Motor neuron (in vitro differentiated cells): ENCODE measurements around the gene PLEKHG5. TPM values are rescaled to one million over a fixed set of nuclear protein-coding genes. Genes with fewer than 3 reads are reported as not detected.
A peak's percentile ranks its signal among the peaks of the same experiment; 100 is the strongest.

ENCODE experiments used
- ATAC-seq, 8 experiments: fragments of 200-7000 bp; cut with Tn5 transposase; replicated peaks in 6 of 8; 2 replicates each; pipeline ENCODE4 v1.8.0; 2021; ENCODE audit warnings: mild to moderate bottlenecking in 8 of 8, moderate library complexity in 8 of 8
- H3K27ac ChIP-seq, 2 donors: fragments of 250-450 bp; sonication (Bioruptor Pico); 2 replicates each; pipeline ENCODE4 v1.9.0; 2021; ENCODE audit warnings: antibody characterized with exemption in 2 of 2, mild to moderate bottlenecking in 2 of 2, moderate library complexity in 1 of 2
- H3K4me1 ChIP-seq, 2 donors: fragments of 250-450 bp; sonication (Bioruptor Pico); replicated peaks in 1 of 2; 2 replicates each; pipeline ENCODE4 v1.6.1; 2021; ENCODE audit warnings: antibody characterized with exemption in 2 of 2, mild to moderate bottlenecking in 2 of 2, moderate library complexity in 1 of 2
- H3K4me3 ChIP-seq, 5 donors: fragments of 250-450 bp; sonication (Bioruptor Pico); 2 replicates each; pipeline ENCODE4 v1.9.0; 2021; ENCODE audit warnings: antibody characterized with exemption in 5 of 5, mild to moderate bottlenecking in 5 of 5, moderate library complexity in 4 of 5
- WGBS, 10 experiments: fragments of 450-650 bp; shearing (Covaris generic); methylation state at CpG; one replicate each; pipeline ENCODE4 v1.0.0; 2022; 5-methylcytosine and 5-hydroxymethylcytosine counted together
- in situ Hi-C, 9 experiments: fragments of 400-800 bp; cut with MboI; loops; one replicate each; pipeline ENCODE4 v1.15.0; 2021; ENCODE audit warnings: low sequenced_read_pairs in 9 of 9, low pct_unique_long_range_greater_than_20kb in 2 of 9; ENCODE audit not compliant: unreplicated experiment in 9 of 9
- total RNA-seq, 8 experiments: library from RNA; unstranded; fragments of 300-600 nt; gene quantifications; 2 replicates each; pipeline versions ENCODE4 v1.2.3 to v1.2.4, GENCODE V29; 2022

PLEKHG5 gene
- total RNA-seq, 8 experiments from 2014 or later, result 1.7 to 16.7 (median 8.4) TPM

DNA sequence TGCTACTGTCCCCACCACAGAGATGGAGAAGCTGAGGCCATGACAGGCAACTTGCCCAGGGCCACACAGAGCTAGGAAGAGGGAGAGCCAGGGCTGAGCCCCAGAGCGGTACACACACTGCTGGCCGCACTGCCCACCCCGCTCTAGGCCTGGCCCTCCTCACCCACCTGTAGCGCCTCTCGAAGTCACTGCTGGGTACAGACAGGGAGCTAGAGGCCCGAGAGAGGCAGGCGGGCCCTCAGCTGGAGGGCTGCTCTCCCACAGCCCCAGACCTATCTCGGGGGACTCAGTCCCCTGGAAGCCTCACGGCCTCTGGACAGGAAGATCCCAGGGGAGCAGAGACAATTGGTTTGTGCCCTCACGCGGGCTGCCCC lies 17.3 kb upstream of the PLEKHG5 start:
- WGBS, 10 experiments, result 84 to 92% methylated on average over 2 to 6 of the region's 11 CpGs; no CpG with 5 or more reads in 8 of the 10 experiments
- in situ Hi-C loops, result no loop called here
- no peak overlapping the region for H3K4me3 ChIP-seq
- no peak for ATAC-seq
- H3K4me1 ChIP-seq, result peaks cover 4 to 23% of the 10 kb centered on the region in 2 donors
- no peak overlapping the region for H3K27ac ChIP-seq

DNA sequence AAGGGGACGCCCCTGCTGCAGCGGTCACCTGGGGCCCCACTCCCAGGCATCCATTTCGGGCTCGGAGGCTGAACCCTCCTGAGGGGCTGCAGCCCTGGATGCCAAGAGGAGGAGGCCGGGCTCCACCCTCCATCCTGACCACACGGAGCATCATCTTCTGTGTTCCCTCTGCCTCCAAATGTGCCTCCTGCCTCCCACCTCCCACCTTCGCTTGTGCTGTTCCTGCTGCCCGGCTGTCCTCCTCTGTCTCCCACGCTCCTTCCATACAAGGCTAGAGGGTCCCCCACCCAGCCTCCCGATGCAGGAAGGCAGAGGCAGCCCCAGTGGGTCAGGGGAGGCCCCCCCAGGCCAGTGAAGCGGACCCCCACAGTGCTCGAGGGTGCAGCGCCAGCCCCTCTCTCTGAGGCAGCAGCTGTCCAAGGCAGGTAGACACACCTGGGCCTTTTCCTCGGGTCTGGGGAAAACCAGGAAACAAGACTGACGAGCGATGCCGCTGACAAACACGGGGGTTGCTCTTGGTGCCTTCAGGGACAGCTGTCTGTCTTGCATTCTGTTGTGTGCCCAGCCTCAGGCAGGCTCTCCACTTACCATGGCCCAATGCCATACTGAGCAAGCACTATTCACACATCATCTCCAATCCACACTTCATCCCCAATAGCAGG lies 16.8 kb upstream of the PLEKHG5 start:
- no peak for ATAC-seq
- in situ Hi-C loops, result no loop called here
- WGBS, 10 experiments, result 65 to 100% (median 80%) methylated on average over 1 to 9 of the region's 18 CpGs; no CpG with 5 or more reads in 5 of the 10 experiments
- Histone ChIP-seq H3K27ac (no peak overlapping the region), H3K4me3 (no peak overlapping the region), H3K4me1 (peaks cover 4 to 23% of the 10 kb centered on the region in 2 donors)

DNA sequence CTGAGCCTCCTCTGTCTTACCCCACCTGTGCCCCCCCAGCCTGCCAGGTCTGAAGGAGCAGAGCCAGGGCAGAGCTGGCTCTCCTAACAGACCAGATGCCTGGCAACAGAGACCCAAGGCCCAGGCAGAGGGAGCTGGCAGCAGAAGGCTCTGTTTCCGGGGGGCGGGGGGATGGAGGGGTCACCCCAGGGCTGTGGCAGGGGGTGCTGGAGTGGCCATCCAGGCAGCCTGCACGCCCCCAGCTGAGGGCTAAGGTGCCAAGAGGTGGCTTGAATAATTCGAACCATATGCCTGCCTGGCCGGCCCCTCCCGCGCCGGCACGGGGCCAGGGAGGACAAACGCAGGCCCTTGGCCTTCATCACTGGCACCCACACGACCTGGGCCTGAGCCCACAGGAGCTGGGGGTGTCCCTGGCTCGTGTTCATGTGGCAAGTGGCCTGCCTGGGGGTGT lies 16.0 kb upstream of the PLEKHG5 start:
- no peak overlapping the region for H3K27ac ChIP-seq
- 40 to 100% (median 67%) methylated on average over 1 to 5 of the region's 12 CpGs; no CpG with 5 or more reads in 7 of the 10 experiments for WGBS, 10 experiments
- in situ Hi-C loops, result no loop called here
- peaks cover 0 to 15% of the 10 kb centered on the region in 2 donors for H3K4me1 ChIP-seq
- ATAC-seq, result peak in 2 of 8 experiments; percentile 30 to 31
- no peak overlapping the region for H3K4me3 ChIP-seq

DNA sequence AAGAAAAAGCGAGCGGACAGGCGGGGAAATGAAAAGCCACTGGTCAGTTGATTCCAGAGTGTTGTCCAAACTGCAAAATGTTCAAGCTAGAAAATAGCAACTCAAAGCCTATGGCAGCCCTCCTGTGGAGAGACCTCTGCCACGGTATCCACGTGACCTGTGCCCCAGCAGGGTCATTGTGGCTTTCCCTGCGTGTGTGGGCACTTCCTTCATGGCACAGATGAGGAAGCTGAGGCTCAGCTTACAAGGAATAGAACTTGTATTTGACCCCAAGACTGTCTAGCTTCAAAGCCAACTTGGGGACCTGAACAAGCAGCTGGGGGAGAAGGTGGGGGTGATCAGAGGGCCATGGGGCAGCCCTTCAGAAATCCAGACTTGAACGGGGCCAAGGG lies 15.6 kb upstream of the PLEKHG5 start:
- Histone ChIP-seq H3K27ac (no peak overlapping the region), H3K4me3 (no peak overlapping the region), H3K4me1 (peaks cover 0 to 16% of the 10 kb centered on the region in 2 donors)
- ATAC-seq, result no peak
- 53 to 100% (median 81%) methylated on average over 3 to 6 of the region's 7 CpGs; no CpG with 5 or more reads in 4 of the 10 experiments for WGBS, 10 experiments
- in situ Hi-C loops, result no loop called here

DNA sequence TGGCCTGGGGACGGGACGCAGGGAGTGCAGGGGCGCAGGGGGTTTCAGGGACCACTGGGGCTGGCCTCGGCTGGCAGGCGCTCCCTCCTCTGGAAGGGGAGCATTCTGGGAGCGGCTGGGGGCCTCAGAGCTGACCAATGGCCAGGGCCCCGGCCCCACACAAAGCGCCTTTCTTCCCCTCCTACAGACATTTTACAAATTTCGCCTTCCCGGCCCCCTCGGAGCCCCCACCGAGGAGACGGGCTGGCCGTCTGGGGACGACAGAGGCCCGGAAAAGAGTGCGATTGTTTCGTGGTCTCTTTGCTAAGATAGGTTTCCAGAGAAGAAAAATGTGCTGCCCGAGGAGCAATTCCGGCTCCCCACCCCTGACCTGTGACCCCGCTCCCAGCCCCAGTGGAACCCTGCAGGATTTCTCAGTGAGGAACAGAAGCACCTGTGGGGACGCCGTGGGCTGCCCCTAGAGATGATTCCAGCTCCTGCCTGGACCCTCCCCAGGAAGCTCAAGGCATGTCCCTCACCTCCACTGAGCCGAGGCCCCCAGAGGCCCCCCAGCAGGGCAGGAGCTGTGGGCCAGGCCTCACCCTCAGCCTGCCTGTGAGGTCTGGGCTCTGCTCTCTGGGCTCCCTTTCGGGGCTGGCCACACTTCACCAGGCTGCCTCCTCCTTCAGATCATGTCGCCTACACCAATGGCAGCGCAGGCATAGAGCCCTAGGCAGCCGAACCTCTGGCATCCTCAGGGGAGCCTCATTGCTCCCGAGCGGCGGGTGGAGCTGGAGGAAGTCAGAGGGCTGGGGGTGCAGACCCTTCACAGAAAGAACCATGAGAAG lies 15.0 kb upstream of the PLEKHG5 start:
- WGBS, 10 experiments, result 75 to 100% (median 82%) methylated on average over 2 to 9 of the region's 31 CpGs; no CpG with 5 or more reads in 3 of the 10 experiments
- Histone ChIP-seq H3K27ac (no peak overlapping the region), H3K4me1 (peaks cover 0 to 15% of the 10 kb centered on the region in 2 donors), H3K4me3 (no peak overlapping the region)
- ATAC-seq, result no peak
- in situ Hi-C loops, result no loop called here

DNA sequence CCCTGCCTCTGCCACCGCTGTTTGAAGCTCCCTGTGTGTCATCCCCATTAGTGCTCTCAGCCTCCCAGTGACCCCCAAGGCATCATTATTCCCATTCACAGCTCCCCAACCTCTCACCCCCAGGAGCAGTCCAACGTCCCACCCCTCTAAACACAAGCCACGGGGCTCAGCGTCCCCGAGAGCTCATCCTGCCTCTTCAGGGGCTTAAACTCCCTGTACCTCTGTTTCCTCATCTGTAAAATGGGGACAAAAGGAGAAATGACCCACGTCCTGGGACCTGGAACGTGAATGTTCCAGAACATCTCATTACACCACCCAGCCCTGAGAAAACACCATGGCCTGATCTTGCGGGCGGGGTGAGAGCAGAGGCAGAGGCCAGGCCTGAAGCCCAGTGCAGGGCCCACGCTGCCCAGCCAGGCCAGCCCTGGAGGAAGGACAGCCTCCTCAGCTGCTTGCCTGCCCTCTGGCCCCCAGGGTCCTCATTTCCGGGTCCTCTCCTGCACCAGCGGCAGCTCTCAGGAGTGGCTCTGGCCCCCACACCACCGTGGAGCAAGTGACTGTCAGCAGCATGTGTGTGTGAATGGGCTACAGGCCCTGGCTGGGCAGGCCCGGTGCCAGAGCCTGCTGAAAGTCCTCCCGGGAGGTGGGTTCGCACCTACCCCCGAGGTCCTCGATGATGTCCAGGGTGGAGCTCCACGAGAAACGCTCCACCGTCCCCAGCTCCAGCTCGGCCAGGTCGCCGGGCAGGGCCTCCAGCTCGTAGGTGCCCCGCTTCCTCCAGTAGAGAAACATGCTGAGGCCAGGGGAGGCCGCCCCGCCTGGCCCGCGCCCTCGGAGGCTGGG lies 14.1 kb upstream of the PLEKHG5 start:
- Histone ChIP-seq H3K27ac (no peak overlapping the region), H3K4me3 (no peak overlapping the region), H3K4me1 (peaks cover 0 to 13% of the 10 kb centered on the region in 2 donors)
- in situ Hi-C loops, result no loop called here
- WGBS, 10 experiments, result 40 to 100% (median 86%) methylated on average over 1 to 9 of the region's 31 CpGs; no CpG with 5 or more reads in 2 of the 10 experiments
- ATAC-seq, result no peak

DNA sequence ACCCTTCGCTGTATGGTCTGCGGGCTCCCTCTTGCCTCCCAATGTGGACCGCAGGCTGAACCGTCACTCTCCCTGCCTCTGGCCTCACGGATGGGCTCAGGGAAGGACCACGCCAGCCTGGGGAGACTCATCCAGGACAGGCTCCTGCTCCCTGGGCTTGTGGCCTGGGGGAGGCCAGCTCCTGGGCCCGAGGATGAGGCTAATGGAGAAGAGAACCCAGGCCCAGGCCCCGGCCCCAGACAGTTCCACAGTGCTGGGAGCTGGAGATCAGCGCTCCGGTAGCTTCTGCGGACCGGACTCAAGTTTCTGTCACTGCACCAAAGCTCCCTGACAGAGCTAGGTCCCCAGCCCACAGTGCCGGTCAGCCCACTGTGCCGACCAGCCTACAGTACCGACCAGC lies 13.4 kb upstream of the PLEKHG5 start:
- no peak for ATAC-seq
- peaks cover 0 to 10% of the 10 kb centered on the region in 2 donors for H3K4me1 ChIP-seq

DNA sequence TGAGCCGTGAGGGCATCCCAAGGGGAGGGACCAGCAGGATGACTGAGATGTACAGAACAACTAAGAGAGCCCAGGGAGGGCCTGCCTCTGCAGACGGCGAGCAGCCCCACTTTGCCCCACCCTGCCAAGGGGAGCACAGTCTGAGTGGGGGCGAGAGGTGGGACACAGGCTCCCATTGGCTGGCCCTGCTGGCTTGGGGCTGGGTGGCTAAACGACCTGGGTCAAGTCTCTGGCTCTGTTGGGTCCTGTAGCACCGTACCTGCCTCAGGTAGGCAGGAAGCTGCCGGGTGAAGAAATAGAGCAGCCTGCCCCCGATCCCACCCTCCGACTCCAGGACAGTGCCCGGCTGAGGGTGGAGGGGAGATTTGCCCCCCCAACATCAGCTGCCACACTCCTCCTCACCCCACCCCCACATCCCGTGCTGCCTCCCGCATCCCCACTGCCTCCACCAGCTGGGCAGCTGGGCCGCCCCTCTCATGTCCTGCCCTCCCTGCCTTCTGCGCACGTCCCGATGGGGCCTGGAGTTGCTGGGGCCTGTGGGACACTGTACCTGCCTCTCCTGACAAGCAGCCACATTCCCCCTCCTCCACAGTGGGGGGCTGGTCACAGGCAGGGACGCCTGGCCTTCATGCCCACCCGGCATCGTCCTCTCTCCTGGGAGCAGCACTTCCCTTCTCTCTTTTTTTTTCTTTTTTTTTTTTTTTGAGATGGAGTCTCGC lies 12.6 kb upstream of the PLEKHG5 start:
- Histone ChIP-seq H3K4me3 (no peak overlapping the region), H3K27ac (no peak overlapping the region), H3K4me1 (peaks cover 1 to 10% of the 10 kb centered on the region in 2 donors)
- WGBS, 10 experiments, result 40 to 95% (median 80%) methylated on average over 1 to 6 of the region's 20 CpGs; no CpG with 5 or more reads in 3 of the 10 experiments
- in situ Hi-C loops, result no loop called here
- ATAC-seq, result peak in 1 of 8 experiments; percentile 3

More for the DNA sequence above, 13.4 kb upstream of the PLEKHG5 start:
- in situ Hi-C loops, result no loop called here
- Histone ChIP-seq H3K27ac (no peak overlapping the region), H3K4me3 (no peak overlapping the region)
- WGBS, 10 experiments, result 89 to 100% (median 92%) methylated on average over 4 to 7 of the region's 15 CpGs; no CpG with 5 or more reads in 5 of the 10 experiments

DNA sequence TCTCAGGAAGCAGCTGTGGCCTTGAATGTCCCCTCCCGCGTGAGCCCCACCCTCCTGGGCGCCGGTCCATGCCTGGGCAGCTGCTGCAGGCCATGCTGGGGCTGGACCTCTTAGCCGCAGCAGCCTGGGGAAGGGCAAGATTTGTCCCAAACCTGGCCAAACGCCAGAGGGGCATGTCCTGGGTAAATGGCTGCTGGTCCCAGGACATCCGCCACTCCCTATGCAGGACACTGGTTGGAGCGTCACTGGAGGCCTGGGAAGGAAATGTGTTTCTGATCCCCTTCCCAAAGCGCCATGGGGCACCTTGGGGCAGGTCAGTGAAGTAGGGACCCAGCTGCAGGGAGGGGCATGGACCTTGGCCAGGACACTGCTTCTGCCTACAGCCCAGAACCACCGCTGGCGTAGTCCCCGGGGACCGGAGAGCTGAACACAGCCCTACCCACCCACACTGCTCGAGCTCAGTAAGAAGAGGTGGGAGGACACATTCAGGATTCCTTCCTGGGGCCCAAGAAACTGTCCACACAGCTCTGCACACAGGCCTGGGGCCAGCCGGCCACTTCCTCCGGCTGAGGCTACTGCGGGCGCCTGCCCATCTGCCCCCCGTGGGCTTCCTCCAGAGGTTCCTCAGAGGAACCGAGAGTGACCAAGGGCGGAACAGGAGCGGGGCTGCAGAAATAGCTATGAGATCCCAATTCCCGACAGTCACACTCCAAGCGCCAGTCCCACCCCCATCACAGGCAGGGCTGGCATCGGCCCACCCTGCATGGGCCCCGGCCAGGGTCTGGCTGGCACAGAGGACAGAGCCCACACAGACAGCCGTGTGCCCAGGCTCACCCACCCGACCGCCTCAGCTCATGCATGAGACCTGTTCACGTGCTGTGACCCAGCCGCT lies 10.8 kb upstream of the PLEKHG5 start:
- H3K27ac ChIP-seq, result no peak overlapping the region
- ATAC-seq, result peak in 3 of 8 experiments; percentile 18 to 56 (median 55)
- 72 to 95% (median 73%) methylated on average over 2 to 12 of the region's 31 CpGs; no CpG with 5 or more reads in 7 of the 10 experiments for WGBS, 10 experiments
- peaks cover 15 to 26% of the 10 kb centered on the region in 2 donors for H3K4me1 ChIP-seq
- in situ Hi-C loops, result no loop called here
- H3K4me3 ChIP-seq, result no peak overlapping the region

DNA sequence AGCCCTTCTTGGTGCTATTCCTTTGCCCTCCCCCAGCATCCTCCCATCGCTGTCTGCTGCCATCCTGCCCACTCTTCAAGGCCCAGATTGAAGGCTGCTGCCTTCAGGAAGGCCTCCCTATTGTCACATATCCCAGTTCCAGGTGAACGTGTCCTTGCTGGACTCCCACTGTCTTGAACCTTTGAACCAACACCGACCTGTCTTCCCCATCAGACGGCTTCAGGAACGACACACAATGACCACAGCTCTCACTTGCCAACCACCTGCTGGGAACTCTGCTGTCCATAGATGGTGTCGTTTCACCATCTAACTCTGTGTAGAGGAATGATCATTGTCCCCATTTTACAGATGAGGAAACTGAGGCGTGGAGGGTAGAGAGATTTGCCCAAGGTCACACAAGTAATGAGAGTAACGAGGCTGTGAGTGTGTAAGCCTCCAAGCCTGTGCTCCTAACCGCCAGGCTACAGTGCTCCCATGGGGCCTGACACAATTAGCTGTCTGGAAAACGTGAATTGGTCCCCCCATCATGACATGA lies 9.9 kb upstream of the PLEKHG5 start:
- H3K4me1 ChIP-seq, result peaks cover 20 to 25% of the 10 kb centered on the region in 2 donors
- no peak overlapping the region for H3K27ac ChIP-seq
- ATAC-seq, result no peak
- in situ Hi-C loops, result no loop called here
- no peak overlapping the region for H3K4me3 ChIP-seq
- WGBS, 10 experiments, result 63 to 93% (median 80%) methylated on average over 1 to 8 of the region's 10 CpGs; no CpG with 5 or more reads in 2 of the 10 experiments

DNA sequence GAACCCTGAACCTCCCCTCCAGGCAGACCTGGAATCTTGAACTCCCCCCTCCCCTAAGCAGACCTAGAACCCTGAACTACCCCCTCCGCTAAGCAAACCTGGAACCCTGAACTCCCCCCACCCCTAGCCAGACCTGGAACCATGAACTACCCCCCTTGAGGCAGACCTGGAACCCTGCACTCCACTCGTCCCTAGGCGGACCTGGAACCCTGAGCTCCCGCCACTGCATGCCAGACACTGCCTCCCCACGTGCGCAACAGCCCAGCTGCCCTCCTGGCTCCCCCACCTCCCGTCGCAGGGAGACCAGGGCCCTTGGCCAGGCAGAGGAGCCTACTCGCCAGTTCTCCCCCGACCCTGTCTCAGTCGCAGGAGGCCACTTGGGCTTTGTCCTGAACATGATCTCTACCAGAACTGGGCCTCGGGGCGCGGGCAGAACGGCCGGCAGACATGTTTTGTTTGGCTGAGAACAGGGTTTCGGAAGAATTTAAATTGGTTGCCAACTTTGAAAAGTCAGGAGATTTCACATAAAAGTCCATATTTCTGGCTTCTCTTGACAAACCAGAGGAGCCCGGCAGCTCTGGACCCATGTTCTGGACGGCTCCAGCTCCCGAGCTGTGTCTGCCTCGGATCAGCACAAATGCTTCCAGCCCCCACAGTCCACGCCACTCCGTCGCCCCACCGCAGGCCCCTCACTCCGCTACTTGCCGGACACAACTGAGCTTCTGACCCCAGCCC lies 9.2 kb upstream of the PLEKHG5 start:
- ATAC-seq, result no peak
- Histone ChIP-seq H3K4me1 (peaks cover 23 to 30% of the 10 kb centered on the region in 2 donors), H3K4me3 (no peak overlapping the region), H3K27ac (no peak overlapping the region)
- in situ Hi-C loops, result no loop called here
- 73 to 100% (median 89%) methylated on average over 2 to 20 of the region's 27 CpGs; no CpG with 5 or more reads in 5 of the 10 experiments for WGBS, 10 experiments
